Measurements from ENCODE around the gene UBA6.

UBA6 gene

GRCh38 chr4:67624939-67625338 lies 76.0 kb downstream of the UBA6 start:
- DNase-seq (ENCODE audit: low read depth, low spot score) = no peak
- no peak overlapping the region for H3K4me3 ChIP-seq (ENCODE audit: low read depth, low read length)
- in situ Hi-C loops (cut with HindIII; ENCODE audit: low sequenced_read_pairs) = no loop called here
- TF ChIP-seq CTCF (IDR thresholded peaks at IDR 0.05; ENCODE audit: low read depth, low read length) = no peak

GRCh38 chr4:67616478-67616877 lies 84.5 kb downstream of the UBA6 start:
- in situ Hi-C loops (cut with HindIII; ENCODE audit: low sequenced_read_pairs) = no loop called here
- no peak for TF ChIP-seq CTCF (IDR thresholded peaks at IDR 0.05; ENCODE audit: low read depth, low read length)
- H3K4me3 ChIP-seq (ENCODE audit: low read depth, low read length) = no peak overlapping the region
- DNase-seq (ENCODE audit: low read depth, low spot score) = no peak

- DNase-seq (ENCODE audit: low read depth, low spot score) = no peak
- TF ChIP-seq CTCF (IDR thresholded peaks at IDR 0.05; ENCODE audit: low read depth, low read length) = no peak
- H3K4me3 ChIP-seq (ENCODE audit: low read depth, low read length) = no peak overlapping the region
- in situ Hi-C loops (cut with HindIII; ENCODE audit: low sequenced_read_pairs) = no loop called here
Observed at GRCh38 chr4:67615119-67615518, 85.8 kb downstream of the UBA6 start.

GRCh38 chr4:67614186-67614585 lies 86.8 kb downstream of the UBA6 start:
- TF ChIP-seq CTCF (IDR thresholded peaks at IDR 0.05; ENCODE audit: low read depth, low read length) = no peak
- in situ Hi-C loops (cut with HindIII; ENCODE audit: low sequenced_read_pairs) = no loop called here
- DNase-seq (ENCODE audit: low read depth, low spot score) = no peak
- H3K4me3 ChIP-seq (ENCODE audit: low read depth, low read length) = no peak overlapping the region

GRCh38 chr4:67608027-67608426 lies 92.9 kb downstream of the UBA6 start:
- no peak overlapping the region for H3K4me3 ChIP-seq (ENCODE audit: low read depth, low read length)
- no peak for DNase-seq (ENCODE audit: low read depth, low spot score)
- TF ChIP-seq CTCF (IDR thresholded peaks at IDR 0.05; ENCODE audit: low read depth, low read length) = no peak
- in situ Hi-C loops (cut with HindIII; ENCODE audit: low sequenced_read_pairs) = no loop called here

- no peak for DNase-seq (ENCODE audit: low read depth, low spot score)
- no peak for TF ChIP-seq CTCF (IDR thresholded peaks at IDR 0.05; ENCODE audit: low read depth, low read length)
- in situ Hi-C loops (cut with HindIII; ENCODE audit: low sequenced_read_pairs) = no loop called here
- H3K4me3 ChIP-seq (ENCODE audit: low read depth, low read length) = no peak overlapping the region
Observed at GRCh38 chr4:67604749-67605148, 96.2 kb downstream of the UBA6 start.

- in situ Hi-C loops (cut with HindIII; ENCODE audit: low sequenced_read_pairs) = no loop called here
- no peak for DNase-seq (ENCODE audit: low read depth, low spot score)
- TF ChIP-seq CTCF (IDR thresholded peaks at IDR 0.05; ENCODE audit: low read depth, low read length) = no peak
- H3K4me3 ChIP-seq (ENCODE audit: low read depth, low read length) = no peak overlapping the region
Observed at GRCh38 chr4:67604029-67604381, 97.0 kb downstream of the UBA6 start.
